Measurements from ENCODE around the gene TGM2. TPM values are rescaled to one million over a fixed set of nuclear protein-coding genes. Genes with fewer than 3 reads are reported as not detected.

The TGM2 gene
- total RNA-seq, 1 donor from 2014 or later = 92.8 TPM

DNA sequence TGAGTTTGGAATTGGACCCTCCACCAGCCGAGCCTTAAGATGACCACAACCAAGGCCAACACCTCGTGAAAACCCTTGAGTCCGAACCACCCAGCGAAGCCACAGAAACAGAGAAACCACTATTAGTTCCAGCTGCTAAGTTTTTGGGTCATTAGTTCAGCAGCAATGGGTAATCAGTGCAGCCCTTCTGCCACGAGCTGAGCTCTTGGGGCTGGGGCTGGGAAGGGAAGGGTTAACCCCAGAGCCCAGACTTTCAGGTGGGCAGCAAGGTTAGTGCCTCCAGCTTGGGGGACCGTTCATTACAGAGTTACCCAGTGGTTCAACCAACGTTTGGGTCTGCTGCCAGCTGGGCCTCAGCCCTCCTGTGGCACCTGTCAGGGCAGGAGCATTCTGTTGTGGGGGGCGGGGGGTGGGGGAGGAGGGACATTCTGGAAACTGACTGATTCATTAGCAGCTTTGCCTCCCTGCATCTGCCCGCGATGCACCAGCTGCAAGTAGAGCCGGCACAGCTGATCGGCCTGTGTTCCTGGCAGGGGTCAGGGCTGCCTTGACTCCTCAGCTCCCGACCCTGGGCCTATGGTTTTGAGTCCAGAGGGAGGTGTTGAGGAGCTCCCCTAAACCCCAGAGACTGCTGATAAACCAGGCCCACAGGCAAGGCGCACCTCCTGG, 52.7 kb downstream of the TGM2 start:
- Histone ChIP-seq H3K27me3 (no peaks in the 10 kb centered on the region), H3K9me3 (no peaks in the 10 kb centered on the region), H3K4me1 (peaks cover 35% of the 10 kb centered on the region), H3K27ac (no peak overlapping the region), H3K36me3 (no peaks in the 10 kb centered on the region), H3K4me3 (no peak overlapping the region)
- TF ChIP-seq POLR2AphosphoS5 (IDR thresholded peaks at IDR 0.05; ENCODE audit: insufficient read depth in 1 of 2, low read depth in 1 of 2) (no peak), CTCF (IDR thresholded peaks at IDR 0.05) (no peak), POLR2A (IDR thresholded peaks at IDR 0.05) (no peak)
- intact Hi-C loops (cut with DNase I) = loop anchor here (5.0 kb wide), 1 partner anchor 35 kb away; no protein-coding TSS in a partner anchor
- peak; percentile 78 to 90 for DNase-seq (ENCODE audit: extremely low spot score in 2 of 2)

- intact Hi-C loops (cut with DNase I) = loop anchor here (2.0 to 5.0 kb wide), 2 partner anchors 34 to 237 kb away; no protein-coding TSS in a partner anchor
- TF ChIP-seq CTCF (IDR thresholded peaks at IDR 0.05) (no peak), POLR2AphosphoS5 (IDR thresholded peaks at IDR 0.05; ENCODE audit: insufficient read depth in 1 of 2, low read depth in 1 of 2) (no peak), POLR2A (IDR thresholded peaks at IDR 0.05) (no peak)
- DNase-seq (ENCODE audit: extremely low spot score in 2 of 2) = peak in 1 of 2 donors; percentile 84
- H3K4me1 ChIP-seq = peaks cover 35% of the 10 kb centered on the region
- no peak overlapping the region for H3K27ac ChIP-seq
- H3K9me3 ChIP-seq = no peaks in the 10 kb centered on the region
- H3K36me3 ChIP-seq = no peaks in the 10 kb centered on the region
- H3K27me3 ChIP-seq = no peaks in the 10 kb centered on the region
- H3K4me3 ChIP-seq = no peak overlapping the region
Observed at GRCh38 chr20:38111366-38112232, 53.5 kb downstream of the TGM2 start.

GRCh38 chr20:38110525-38111178, 54.4 kb downstream of the TGM2 start:
- no peaks in the 10 kb centered on the region for H3K9me3 ChIP-seq
- intact Hi-C loops (cut with DNase I) = loop anchor here (2.0 to 5.0 kb wide), 2 partner anchors 33 to 238 kb away; no protein-coding TSS in a partner anchor
- TF ChIP-seq CTCF (IDR thresholded peaks at IDR 0.05) (no peak), POLR2AphosphoS5 (IDR thresholded peaks at IDR 0.05; ENCODE audit: insufficient read depth in 1 of 2, low read depth in 1 of 2) (no peak), POLR2A (IDR thresholded peaks at IDR 0.05) (no peak)
- peak overlapping the region; percentile 43 for H3K27ac ChIP-seq
- no peaks in the 10 kb centered on the region for H3K36me3 ChIP-seq
- peaks cover 35% of the 10 kb centered on the region for H3K4me1 ChIP-seq
- no peak overlapping the region for H3K4me3 ChIP-seq
- no peaks in the 10 kb centered on the region for H3K27me3 ChIP-seq
- DNase-seq (ENCODE audit: extremely low spot score in 2 of 2) = peak in 1 of 2 donors; percentile 93

GRCh38 chr20:38109591-38110524, 55.2 kb downstream of the TGM2 start:
- Histone ChIP-seq H3K9me3 (no peaks in the 10 kb centered on the region), H3K27me3 (no peaks in the 10 kb centered on the region), H3K4me1 (peaks cover 35% of the 10 kb centered on the region), H3K27ac (peak overlapping the region; percentile 43), H3K4me3 (no peak overlapping the region), H3K36me3 (no peaks in the 10 kb centered on the region)
- TF ChIP-seq CTCF (IDR thresholded peaks at IDR 0.05) (no peak), POLR2AphosphoS5 (IDR thresholded peaks at IDR 0.05; ENCODE audit: insufficient read depth in 1 of 2, low read depth in 1 of 2) (peak; percentile 37 to 81)
- intact Hi-C loops (cut with DNase I) = loop anchor here (2.0 to 5.0 kb wide), 2 partner anchors 33 to 239 kb away; no protein-coding TSS in a partner anchor
- DNase-seq (ENCODE audit: extremely low spot score in 2 of 2) = peak in 1 of 2 donors; percentile 98
